NCI-H446 (cell line): Measurements from ENCODE around the gene CACNA1C.

Source experiments
- DNase-seq, 2 experiments: peaks; one replicate each; lab custom pipeline; 2025; lab: John Stamatoyannopoulos, UW

Gene CACNA1C

DNA sequence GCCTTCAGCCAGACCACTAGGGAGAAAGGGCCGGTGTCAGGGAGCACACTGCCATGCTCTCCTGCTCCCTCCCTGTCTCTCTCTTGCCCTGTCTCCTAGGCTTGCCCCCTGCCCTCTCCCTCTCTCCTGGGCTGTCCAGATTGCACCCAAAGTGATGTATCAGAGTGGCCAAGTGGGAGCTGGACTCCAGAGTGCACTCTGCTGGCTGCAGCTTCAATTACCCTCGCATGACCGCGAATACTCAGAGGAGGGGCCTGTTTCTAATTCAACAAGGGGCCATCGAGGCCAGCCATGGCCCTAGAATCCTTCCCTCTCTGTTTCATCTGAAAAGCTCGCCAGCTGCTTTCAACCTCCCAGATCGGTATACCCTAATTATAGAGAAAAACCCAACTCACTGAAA, 535.6 kb downstream of the CACNA1C start:
- no peak for DNase-seq

- no peak for DNase-seq
Observed at GRCh38 chr12:2589381-2589780, 536.6 kb downstream of the CACNA1C start.

DNA sequence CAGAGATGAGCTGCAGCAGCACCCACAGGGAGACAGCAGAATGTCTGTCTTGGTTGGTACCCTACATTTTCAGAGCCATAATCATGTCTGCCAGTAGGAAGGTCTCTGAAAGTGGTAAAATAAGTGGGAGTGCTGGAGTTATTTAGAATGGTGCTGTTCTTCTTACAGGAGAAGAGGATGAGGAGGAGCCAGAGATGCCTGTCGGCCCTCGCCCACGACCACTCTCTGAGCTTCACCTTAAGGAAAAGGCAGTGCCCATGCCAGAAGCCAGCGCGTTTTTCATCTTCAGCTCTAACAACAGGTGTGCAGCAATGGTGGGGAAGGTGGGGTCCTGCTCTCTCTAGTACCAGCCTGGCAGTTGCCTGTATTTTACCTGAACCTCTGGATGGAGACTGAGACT, 540.3 kb downstream of the CACNA1C start:
- no peak for DNase-seq

GRCh38 chr12:2596441-2596840, 543.7 kb downstream of the CACNA1C start:
- no peak for DNase-seq

DNA sequence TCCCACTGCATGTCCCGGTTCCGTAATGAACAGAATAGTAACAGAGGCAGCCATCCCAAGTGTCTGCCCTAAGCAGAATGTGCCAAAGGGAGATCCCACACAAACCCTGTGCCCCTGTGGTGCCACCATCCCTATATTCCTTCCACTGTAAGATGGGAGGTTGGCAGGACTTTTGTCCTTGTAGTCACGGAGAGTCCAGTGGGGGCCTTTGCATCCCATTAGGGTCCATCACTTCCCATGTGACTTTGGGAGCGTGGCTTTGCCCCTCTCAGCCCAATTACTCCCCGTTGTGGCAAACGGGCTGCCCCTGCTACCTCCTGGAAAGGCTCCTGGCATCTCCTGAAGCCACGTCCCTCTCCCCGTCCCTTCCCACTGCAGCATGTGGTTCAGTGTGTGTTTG, 552.5 kb downstream of the CACNA1C start:
- no peak for DNase-seq

GRCh38 chr12:2606186-2606910, 553.6 kb downstream of the CACNA1C start:
- DNase-seq: no peak

GRCh38 chr12:2607881-2608607, 555.3 kb downstream of the CACNA1C start:
- no peak for DNase-seq

DNA sequence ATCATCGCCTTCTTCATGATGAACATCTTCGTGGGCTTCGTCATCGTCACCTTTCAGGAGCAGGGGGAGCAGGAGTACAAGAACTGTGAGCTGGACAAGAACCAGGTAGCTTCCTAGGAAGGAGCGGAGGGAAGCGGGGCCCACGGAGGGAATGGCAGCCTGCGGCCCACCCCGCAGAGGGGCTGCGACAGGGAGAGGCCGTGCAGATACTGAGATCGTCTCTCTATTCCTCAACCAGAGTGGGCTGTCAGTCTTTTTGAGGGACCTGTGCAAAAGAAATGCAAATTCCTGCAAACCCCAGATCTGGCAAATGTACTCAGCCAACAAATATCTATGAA, 555.8 kb downstream of the CACNA1C start:
- no peak for DNase-seq

GRCh38 chr12:2609020-2609419, 556.2 kb downstream of the CACNA1C start:
- no peak for DNase-seq

DNA sequence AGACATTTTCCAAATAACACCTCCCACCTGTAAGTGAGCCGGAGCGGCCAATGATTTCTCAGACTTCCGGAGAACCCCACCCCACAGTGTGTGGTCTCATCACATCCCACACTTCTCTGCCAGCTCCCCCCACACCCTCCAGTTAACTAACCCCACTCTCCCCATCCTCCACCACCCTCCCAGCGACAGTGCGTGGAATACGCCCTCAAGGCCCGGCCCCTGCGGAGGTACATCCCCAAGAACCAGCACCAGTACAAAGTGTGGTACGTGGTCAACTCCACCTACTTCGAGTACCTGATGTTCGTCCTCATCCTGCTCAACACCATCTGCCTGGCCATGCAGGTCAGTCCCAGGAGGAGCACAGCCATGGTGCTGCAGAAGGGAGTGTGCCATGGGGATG, 557.6 kb downstream of the CACNA1C start:
- DNase-seq: no peak

- peak in 1 of 2 experiments; percentile 44 for DNase-seq
Observed at GRCh38 chr12:2613326-2614073, 560.7 kb downstream of the CACNA1C start.

- no peak for DNase-seq
Observed at GRCh38 chr12:2614341-2614740, 561.6 kb downstream of the CACNA1C start.

DNA sequence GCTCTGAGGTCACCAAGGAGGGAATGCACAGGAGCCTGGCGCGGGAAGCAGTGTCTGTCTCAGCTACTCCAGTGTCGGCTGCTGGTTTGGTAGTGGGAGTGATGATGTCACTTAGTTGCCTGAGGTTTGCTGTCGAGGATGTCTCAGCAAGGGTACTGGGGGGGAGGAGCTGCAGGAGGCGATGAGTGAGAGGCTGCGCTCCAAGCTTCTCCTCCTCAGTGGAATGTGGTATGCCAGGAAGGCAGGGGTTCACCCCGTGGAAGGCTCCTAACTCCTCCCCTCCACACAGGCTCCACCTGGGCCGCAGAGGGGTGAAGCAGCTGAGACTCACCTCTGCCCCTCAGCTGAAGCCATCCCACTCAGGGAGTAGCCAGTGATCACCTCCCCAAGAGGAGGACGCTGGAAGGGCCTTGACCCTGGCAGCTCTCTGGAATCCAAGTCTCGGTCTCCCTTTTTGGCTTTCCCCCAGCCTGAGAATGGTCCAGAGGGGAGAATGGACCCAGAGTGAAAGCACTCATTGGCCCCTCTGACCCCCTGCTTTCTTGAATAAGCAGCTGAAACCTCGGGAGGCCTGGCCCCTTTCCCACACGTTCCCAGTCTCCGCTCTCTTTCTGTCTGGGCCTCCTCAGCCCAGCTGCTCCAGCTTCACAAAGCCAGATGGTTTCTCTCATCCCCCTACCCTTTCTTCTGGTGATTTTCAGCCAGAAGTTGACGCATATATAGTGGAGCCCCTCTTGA, 563.0 kb downstream of the CACNA1C start:
- DNase-seq: no peak

- no peak for DNase-seq
Observed at GRCh38 chr12:2616763-2617162, 564.0 kb downstream of the CACNA1C start.

DNA sequence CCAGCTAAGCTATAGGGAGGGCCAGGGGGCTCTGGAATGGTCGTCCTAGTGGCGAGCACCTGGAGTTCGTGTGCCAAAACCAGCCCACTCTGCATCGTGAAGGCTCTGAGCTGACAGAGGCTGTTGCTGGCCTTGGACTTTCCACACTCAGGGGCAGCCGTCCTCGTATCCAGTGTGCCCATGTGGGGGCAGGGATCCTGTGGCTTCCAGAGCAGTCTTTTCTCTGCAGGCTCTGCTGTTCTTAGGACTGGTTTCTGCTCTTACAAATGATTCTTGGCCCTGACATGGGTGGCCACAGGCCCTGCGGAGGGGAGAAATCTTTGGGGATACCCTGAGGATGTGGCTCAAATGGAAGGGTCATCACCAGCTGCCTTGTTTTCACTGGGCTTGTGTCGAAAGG, 564.6 kb downstream of the CACNA1C start:
- no peak for DNase-seq

- DNase-seq: no peak
Observed at GRCh38 chr12:2618291-2618995, 565.7 kb downstream of the CACNA1C start.

- DNase-seq: no peak
Observed at GRCh38 chr12:2619136-2619535, 566.3 kb downstream of the CACNA1C start.

DNA sequence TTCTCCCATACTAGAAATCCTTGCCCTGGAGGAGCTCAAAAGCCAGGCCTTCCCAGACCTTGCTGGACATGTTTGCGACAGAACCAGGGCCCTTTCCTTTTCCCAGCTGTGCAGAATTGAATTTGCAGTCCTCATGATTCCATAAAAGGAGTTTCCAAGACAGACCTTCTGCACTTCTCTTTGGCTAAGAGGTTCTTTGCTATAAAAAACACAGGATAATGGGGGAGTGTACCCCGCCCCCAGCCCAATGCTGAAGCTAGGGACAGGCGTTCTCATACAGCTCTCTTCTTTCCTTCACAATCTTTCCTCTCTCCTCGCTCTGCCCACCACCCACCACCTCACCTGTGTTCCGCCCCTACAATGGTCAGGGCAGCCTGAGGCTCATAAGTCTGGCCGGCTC, 569.7 kb downstream of the CACNA1C start:
- no peak for DNase-seq

DNA sequence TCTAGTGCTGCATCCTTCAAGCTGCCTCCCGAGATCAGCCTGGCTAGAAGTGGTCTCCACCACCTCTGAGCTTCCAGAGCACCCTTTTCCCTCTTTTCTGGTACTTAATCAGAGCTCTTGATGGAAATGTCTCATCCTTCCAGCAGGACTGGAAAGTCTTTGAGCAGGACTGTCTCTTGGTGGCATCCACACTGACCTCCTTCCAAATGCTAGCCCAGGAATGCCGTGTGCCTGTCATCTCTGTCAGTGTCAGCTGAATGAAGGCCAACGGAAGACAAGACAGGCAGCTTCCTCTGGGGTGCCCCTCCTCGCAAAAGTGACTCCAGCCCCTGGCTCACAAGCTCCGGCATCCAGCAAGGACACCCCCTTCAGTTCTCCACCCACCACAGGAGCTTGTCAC, 570.7 kb downstream of the CACNA1C start:
- DNase-seq: no peak

- peak in 1 of 2 experiments; percentile 17 for DNase-seq
Observed at GRCh38 chr12:2624543-2625288, 571.9 kb downstream of the CACNA1C start.

- no peak for DNase-seq
Observed at GRCh38 chr12:2625289-2625612, 572.5 kb downstream of the CACNA1C start.
